Heart left ventricle (tissue), 13 donors: ENCODE measurements around the gene PIK3C2G.

Experiments used
- CTCF ChIP-seq, 12 donors: fragments of 200-600 bp; sonication (generic) in 4 of 12; IDR thresholded peaks; one replicate each; pipeline versions ENCODE4 v1.5.0 to v1.8.0; 2018 to 2022; ENCODE audit warnings: antibody characterized with exemption in 12 of 12, mild to moderate bottlenecking in 5 of 12
- POLR2A ChIP-seq, 2 donors: fragments of 450-650 bp; IDR thresholded peaks; one replicate each; pipeline ENCODE4 v1.6.1; 2017; ENCODE audit warnings: antibody characterized with exemption in 2 of 2, mild to moderate bottlenecking in 2 of 2, moderate library complexity in 2 of 2
- donor health status: ischemic (EF 13 %, LVEDD 7.1; RV severe dilation, severe dysfunction).
- donor health status: DM: no; HTN: yes; CAD: no.
- donor health status: DM: no; HTN: no; CAD: no.
- donor health status: ischemic (EF 25% LVEDD 6.9; RV normal size, moderate dysfunction).
- donor health status: ischemic (EF 25% LVEDD 5.7; RV mildly dilated, moderate dysfunction).
- donor health status: ischemic (EF 35%, LVEDD 5.7; RV mildly dilated, moderate dysfunction).
- donor health status: nonischemic (EF 11% LVEDD 7.7; RV severe dilation, severe dysfunction).
- donor health status: DM: yes; HTN: yes; CAD: no.
- donor health status: PGD.
- donor health status: ischemic (EF 29% LVEDD 5.4; RV normal size, mild dysfunction).
- donor health status: nonischemic (EF 23%, LVEDD 6.1; RV moderate dilation, normal function).

GRCh38 chr12:18576648-18577047, 315.3 kb downstream of the PIK3C2G start:
- TF ChIP-seq CTCF (IDR thresholded peaks at IDR 0.05) (no peak), POLR2A (IDR thresholded peaks at IDR 0.05) (no peak)
